Measurements from ENCODE around the gene SPDEF.

Gene SPDEF

DNA sequence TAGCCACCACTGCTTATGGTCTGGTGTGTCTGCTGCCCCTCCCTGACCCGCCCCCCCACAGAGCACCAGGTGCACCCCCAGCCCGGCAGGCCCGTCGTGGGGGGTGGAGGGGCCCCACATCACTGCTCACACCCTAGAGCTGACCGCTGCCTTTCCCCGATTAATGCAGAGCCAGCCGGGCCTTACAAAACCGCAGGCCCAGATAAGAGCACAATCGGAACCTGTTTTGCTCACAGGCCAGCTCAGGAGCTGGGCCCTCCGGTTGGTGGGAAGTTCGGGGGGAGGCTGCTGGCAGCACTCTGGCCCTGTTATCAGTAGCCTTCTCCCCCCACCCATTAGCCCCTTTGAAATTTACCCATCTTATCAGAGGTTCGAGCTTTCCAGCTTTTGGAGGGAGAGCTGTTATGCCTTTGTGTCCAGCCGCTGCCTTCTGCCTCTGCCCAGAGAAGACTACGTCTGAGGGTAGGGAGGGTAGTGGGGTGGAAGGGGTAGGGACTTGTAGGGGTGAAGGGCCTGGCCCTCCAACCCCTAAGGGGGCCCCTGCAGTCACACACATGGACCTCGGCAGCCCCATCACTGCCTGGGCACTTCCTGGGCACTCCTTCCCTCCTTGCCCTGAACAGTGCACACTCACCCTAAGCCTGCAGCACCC, 6.9 kb upstream of the SPDEF start:
- H3K9me3 Mint-ChIP-seq = no peaks in the 10 kb centered on the region
- no peak for DNase-seq (ENCODE audit: low spot score)
- no peaks in the 10 kb centered on the region for H3K27me3 Mint-ChIP-seq (ENCODE audit: low read depth)
- no peak overlapping the region for H3K4me3 Mint-ChIP-seq
- H3K4me1 Mint-ChIP-seq (ENCODE audit: low read depth) = no peaks in the 10 kb centered on the region
- no peaks in the 10 kb centered on the region for H3K36me3 Mint-ChIP-seq (ENCODE audit: low read depth)
- no peak overlapping the region for H3K27ac Mint-ChIP-seq

DNA sequence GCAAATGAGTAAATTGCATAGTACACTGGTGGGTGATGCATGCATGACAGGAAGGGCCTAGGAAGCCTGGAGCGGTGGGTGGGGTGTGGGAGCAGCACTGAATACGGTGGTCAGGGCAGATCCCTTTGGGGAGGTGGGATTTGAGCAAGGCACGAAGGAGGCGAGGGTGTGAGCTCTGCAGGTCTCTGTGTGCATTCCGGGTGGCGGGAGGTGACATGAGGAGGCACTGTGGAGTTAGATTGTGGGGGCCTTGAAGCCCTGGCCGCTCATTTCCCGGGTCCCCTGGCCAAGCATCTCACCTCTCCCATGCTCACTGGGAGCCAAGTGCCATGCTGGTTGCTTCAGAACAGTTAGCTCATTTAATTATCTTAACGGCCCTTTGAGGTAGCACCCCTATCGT, 6.2 kb upstream of the SPDEF start:
- Mint-ChIP-seq H3K4me3 (no peak overlapping the region), H3K4me1 (ENCODE audit: low read depth) (no peaks in the 10 kb centered on the region), H3K27me3 (ENCODE audit: low read depth) (no peaks in the 10 kb centered on the region), H3K9me3 (no peaks in the 10 kb centered on the region), H3K36me3 (ENCODE audit: low read depth) (no peaks in the 10 kb centered on the region), H3K27ac (no peak overlapping the region)
- DNase-seq (ENCODE audit: low spot score) = no peak

DNA sequence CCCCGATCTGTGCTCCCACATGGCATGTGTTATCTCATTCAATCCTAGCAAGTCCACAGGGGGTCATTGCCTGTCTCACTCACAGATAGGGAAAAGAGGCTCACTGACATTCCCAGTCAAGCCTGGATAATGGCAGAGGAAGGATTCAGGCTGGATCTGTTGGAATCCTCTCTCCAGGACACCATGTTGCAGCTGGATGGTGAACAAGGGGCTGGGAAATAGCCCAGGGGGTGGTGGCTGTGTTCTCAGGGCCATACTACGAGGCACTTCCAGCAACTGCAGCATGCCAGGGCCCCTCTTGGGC, 5.0 kb upstream of the SPDEF start:
- no peaks in the 10 kb centered on the region for H3K9me3 Mint-ChIP-seq
- no peaks in the 10 kb centered on the region for H3K36me3 Mint-ChIP-seq (ENCODE audit: low read depth)
- H3K4me1 Mint-ChIP-seq (ENCODE audit: low read depth) = no peaks in the 10 kb centered on the region
- H3K4me3 Mint-ChIP-seq = no peak overlapping the region
- no peaks in the 10 kb centered on the region for H3K27me3 Mint-ChIP-seq (ENCODE audit: low read depth)
- no peak for DNase-seq (ENCODE audit: low spot score)
- H3K27ac Mint-ChIP-seq = no peak overlapping the region

DNA sequence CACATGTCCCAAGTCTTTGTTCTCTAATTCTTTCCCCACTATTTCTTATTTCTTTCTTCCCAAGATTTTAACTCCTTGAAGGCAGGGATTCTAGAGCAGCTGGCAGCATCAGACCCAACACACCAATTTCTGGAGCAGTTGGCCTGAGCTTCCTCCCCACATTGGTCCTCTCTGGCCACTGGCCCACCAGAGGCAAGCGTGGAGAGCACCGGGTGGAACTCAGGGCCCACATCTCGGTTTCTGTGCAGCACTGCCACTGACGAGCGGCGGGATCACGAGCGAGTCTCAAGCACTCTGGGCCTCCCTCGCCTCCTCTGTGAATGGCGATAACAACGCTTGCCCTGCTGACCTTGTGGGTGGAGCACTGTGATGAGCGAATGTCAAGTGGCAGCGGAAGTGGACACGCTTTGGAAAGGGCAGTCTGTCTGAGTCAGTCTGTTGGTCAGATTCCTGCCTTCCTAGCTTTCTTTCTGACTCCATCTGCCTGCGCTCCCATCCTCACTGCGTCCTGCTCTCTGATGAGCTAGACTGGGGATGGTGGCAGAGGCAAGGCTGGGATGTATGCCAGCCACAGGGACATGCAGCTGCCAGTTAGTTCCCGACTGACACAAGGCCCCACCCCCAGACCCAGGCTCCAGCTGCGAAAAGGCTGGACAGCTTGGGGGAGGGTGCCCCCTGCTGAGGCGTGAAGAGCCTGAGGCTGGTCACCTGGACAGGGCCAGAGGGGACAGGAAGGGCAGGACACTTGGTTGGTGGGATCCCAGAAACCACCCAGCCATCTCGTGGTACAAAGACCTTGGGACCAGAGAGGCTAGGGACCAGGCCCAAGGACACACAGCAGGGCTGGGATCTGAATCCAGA, 4.5 kb upstream of the SPDEF start:
- Mint-ChIP-seq H3K27me3 (ENCODE audit: low read depth) (no peaks in the 10 kb centered on the region), H3K4me3 (no peak overlapping the region), H3K27ac (no peak overlapping the region), H3K36me3 (ENCODE audit: low read depth) (no peaks in the 10 kb centered on the region), H3K9me3 (no peaks in the 10 kb centered on the region), H3K4me1 (ENCODE audit: low read depth) (no peaks in the 10 kb centered on the region)
- DNase-seq (ENCODE audit: low spot score) = no peak

DNA sequence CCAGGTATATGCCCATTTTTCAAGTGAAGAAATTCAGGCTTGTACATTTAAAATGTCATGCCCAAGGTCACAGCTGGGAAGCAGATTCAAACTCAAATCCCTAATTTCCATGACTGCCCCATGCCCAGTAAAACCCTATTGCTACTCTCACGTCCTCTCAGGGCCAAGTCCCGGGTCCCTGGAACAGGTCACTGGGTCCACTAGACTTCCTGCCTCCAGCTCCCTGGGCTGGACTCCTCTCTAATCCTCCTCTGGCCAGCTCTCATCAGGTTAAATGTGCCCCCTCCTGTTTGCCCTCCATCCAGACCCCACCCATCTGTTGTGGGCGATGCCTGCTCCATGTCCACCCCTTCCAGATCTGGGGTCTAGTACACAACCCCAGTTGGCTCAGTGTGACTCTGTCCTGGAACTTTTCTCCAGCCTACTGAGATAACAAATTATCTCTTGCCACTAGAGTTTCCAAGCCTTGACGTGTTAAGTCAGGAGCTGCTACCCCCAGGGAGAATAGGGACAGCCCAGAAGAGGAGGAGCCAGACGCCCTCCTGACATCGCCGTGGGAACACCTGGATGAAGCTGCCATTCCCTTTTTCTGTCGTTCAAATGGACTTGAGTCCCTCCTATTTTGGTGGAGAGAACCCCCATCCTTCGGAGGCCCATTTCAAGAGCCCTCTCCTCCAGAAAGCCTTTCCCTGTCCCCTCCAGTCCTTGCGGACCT, 3.7 kb upstream of the SPDEF start:
- no peaks in the 10 kb centered on the region for H3K9me3 Mint-ChIP-seq
- peaks cover 4% of the 10 kb centered on the region for H3K4me1 Mint-ChIP-seq (ENCODE audit: low read depth)
- H3K27ac Mint-ChIP-seq = no peak overlapping the region
- DNase-seq (ENCODE audit: low spot score) = no peak
- no peaks in the 10 kb centered on the region for H3K27me3 Mint-ChIP-seq (ENCODE audit: low read depth)
- H3K4me3 Mint-ChIP-seq = no peak overlapping the region
- H3K36me3 Mint-ChIP-seq (ENCODE audit: low read depth) = no peaks in the 10 kb centered on the region

DNA sequence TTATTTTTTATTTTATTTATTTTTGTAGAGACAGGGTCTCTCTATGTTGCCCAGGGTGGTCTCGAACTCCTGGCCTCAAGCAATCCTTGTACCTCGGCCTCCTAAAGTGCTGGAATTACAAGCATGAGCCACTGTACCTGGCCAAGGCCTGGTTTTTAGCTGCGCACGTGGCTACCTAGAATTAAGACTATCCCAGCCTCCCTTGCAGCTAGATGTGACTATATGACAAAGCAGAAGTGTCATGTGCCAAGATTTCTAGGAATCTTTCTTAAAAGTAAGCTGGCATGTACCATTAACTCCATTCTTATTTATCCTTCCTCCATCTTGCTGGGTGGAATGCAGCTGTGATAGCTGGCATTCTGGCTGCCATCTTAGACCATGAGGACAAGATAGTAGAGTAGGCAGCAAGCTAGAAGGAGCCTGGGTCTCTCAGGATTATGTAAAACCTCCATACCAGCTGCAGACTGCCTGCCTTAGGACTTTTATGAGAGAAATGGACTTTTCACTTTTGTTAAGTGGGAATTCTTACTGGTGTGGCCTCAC, 2.1 kb upstream of the SPDEF start:
- DNase-seq (ENCODE audit: low spot score) = no peak
- H3K9me3 Mint-ChIP-seq = no peaks in the 10 kb centered on the region
- no peaks in the 10 kb centered on the region for H3K36me3 Mint-ChIP-seq (ENCODE audit: low read depth)
- no peak overlapping the region for H3K27ac Mint-ChIP-seq
- peaks cover 13% of the 10 kb centered on the region for H3K4me1 Mint-ChIP-seq (ENCODE audit: low read depth)
- H3K4me3 Mint-ChIP-seq = no peak overlapping the region
- H3K27me3 Mint-ChIP-seq (ENCODE audit: low read depth) = no peaks in the 10 kb centered on the region

DNA sequence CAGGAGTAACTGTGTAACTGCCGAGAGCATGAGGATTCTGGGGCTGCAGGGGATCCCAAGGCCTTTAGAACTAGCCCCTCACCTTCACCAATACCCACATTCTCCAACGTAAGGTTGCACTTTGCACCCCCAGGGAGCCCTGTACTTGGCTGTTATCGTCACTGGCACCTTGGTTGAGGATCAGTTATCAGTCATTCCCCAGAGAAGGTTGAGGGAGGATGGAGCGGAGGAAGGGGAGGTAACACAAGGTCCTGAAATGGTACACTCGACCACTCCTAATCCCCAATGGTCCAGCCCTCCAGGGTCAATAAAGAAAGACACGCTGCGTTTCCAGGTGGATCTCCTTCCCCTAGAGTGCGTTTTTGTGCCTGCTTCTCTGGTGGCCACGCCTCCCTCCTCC, 1.1 kb upstream of the SPDEF start:
- H3K36me3 Mint-ChIP-seq (ENCODE audit: low read depth) = no peaks in the 10 kb centered on the region
- no peak overlapping the region for H3K27ac Mint-ChIP-seq
- no peak for DNase-seq (ENCODE audit: low spot score)
- H3K27me3 Mint-ChIP-seq (ENCODE audit: low read depth) = no peaks in the 10 kb centered on the region
- peaks cover 13% of the 10 kb centered on the region for H3K4me1 Mint-ChIP-seq (ENCODE audit: low read depth)
- H3K9me3 Mint-ChIP-seq = no peaks in the 10 kb centered on the region
- H3K4me3 Mint-ChIP-seq = no peak overlapping the region

DNA sequence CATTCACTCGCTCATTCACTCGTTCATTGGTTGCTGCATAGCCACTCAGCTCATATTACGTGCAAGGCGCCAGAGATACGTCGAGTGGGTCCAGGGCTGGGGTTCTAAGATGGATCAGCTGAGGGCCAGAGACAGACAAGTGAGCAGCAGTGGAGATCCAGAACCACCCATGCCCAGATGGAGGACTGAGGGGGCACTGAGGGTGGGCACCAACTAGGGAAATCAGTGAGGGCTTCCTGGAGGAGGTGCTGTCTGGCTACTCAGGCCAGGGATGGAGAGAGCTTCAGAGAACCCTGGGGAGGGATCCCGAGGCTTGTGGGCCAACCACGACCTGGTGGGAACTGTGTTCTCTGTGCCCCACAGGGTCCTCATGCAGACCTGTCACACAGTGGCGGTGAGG, 364 bp upstream of the SPDEF start:
- no peaks in the 10 kb centered on the region for H3K36me3 Mint-ChIP-seq (ENCODE audit: low read depth)
- DNase-seq (ENCODE audit: low spot score) = no peak
- H3K9me3 Mint-ChIP-seq = no peaks in the 10 kb centered on the region
- no peak overlapping the region for H3K4me3 Mint-ChIP-seq
- no peaks in the 10 kb centered on the region for H3K27me3 Mint-ChIP-seq (ENCODE audit: low read depth)
- no peak overlapping the region for H3K27ac Mint-ChIP-seq
- H3K4me1 Mint-ChIP-seq (ENCODE audit: low read depth) = peaks cover 13% of the 10 kb centered on the region

DNA sequence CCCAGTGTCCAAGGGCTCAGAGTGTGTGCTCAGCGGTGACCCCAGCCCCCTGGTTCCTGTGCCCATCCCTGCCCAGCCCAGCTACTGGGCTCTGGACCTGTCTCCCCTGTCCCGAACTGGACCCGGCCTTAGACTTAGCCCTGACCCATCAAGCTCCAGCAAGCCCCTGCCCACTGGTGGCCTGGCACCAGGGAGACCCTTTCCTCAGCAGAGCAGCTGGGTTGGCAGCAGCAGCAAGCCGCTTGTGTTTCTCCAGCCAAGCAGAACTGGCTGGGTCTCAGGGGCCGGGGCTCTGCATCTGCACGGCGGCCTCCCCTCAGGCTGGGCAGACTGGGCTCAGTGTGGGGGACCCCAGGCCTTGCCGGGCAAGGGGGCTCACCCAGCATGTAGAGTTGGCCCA, 801 bp downstream of the SPDEF start:
- Mint-ChIP-seq H3K27me3 (ENCODE audit: low read depth) (no peaks in the 10 kb centered on the region), H3K36me3 (ENCODE audit: low read depth) (no peaks in the 10 kb centered on the region), H3K27ac (no peak overlapping the region), H3K9me3 (no peaks in the 10 kb centered on the region), H3K4me3 (no peak overlapping the region), H3K4me1 (ENCODE audit: low read depth) (peaks cover 13% of the 10 kb centered on the region)
- DNase-seq (ENCODE audit: low spot score) = no peak

DNA sequence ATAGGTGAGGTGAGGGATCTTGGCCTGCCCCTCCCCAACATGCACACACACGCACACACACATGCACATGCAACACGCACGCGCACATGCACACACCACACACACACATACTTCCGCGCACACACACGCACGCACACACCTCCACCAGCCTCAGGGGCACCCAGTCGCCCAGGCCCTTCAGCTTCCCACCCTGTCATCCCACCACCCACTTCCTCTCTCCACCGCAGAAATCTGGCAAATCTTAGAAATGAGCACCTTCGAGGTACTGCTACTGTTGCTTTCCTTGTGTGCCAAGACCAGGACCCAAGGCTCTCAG, 1.2 kb downstream of the SPDEF start:
- no peak for DNase-seq (ENCODE audit: low spot score)
- Mint-ChIP-seq H3K4me1 (ENCODE audit: low read depth) (peaks cover 13% of the 10 kb centered on the region), H3K4me3 (no peak overlapping the region), H3K36me3 (ENCODE audit: low read depth) (no peaks in the 10 kb centered on the region), H3K9me3 (no peaks in the 10 kb centered on the region), H3K27ac (no peak overlapping the region), H3K27me3 (ENCODE audit: low read depth) (no peaks in the 10 kb centered on the region)

DNA sequence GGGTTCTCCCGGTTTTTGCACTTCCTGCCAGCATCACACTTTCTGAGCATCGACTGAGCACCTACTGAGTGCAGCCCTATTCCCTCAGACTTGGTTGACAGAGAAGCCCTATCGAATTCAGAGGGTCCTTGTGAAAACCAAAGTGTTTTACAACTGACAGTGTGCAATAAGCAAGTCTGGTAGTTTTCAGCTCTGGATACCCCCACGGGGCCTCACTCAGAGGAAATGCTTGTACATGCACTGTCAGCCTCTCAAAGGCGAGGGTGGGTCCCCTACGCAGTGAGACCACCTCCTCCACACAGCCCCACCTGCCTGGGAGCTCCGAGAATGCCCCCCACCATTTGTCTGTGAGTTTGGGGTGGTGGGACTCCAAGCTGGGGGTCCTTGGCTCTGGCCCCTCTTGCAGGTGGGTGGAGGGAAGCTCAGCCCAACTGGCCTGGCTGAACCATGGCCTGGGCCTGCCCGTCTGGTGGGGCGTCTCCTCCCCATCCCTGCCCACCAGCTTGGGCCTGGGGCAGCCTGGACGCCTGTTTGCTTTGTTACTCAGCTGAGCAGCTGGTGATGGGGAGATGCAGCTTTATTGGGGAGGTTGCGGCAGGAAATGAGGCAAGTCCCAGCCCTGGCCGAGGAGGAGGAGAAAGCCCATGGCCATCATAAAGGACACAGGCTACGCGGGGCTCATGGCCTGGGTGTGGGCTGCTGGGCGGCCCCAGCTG, 1.7 kb downstream of the SPDEF start:
- H3K36me3 Mint-ChIP-seq (ENCODE audit: low read depth) = no peaks in the 10 kb centered on the region
- no peak overlapping the region for H3K4me3 Mint-ChIP-seq
- H3K4me1 Mint-ChIP-seq (ENCODE audit: low read depth) = peaks cover 13% of the 10 kb centered on the region
- H3K9me3 Mint-ChIP-seq = no peaks in the 10 kb centered on the region
- no peak overlapping the region for H3K27ac Mint-ChIP-seq
- no peaks in the 10 kb centered on the region for H3K27me3 Mint-ChIP-seq (ENCODE audit: low read depth)
- no peak for DNase-seq (ENCODE audit: low spot score)

DNA sequence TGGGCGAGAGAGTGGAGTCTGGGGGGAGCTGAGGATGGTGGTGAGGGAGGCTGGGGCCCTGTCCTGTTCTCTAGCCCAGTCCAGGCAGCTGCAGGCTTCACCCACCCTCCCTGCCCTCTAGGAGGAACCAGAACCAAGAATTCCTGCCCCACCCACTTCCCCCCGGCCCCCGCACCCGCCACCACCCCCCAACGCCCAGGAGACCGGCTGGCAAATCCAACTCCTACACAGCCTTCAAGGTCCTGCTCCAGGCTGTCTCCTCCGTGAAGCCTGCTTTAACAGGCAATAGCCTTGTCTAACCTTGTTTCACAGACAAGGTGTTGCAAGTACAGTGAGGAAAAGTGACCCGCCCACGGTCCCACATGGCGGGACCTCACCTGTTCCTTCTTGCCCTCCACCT, 2.4 kb downstream of the SPDEF start:
- Mint-ChIP-seq H3K27ac (no peak overlapping the region), H3K4me1 (ENCODE audit: low read depth) (peaks cover 13% of the 10 kb centered on the region), H3K27me3 (ENCODE audit: low read depth) (no peaks in the 10 kb centered on the region), H3K36me3 (ENCODE audit: low read depth) (no peaks in the 10 kb centered on the region), H3K4me3 (no peak overlapping the region), H3K9me3 (no peaks in the 10 kb centered on the region)
- DNase-seq (ENCODE audit: low spot score) = no peak

DNA sequence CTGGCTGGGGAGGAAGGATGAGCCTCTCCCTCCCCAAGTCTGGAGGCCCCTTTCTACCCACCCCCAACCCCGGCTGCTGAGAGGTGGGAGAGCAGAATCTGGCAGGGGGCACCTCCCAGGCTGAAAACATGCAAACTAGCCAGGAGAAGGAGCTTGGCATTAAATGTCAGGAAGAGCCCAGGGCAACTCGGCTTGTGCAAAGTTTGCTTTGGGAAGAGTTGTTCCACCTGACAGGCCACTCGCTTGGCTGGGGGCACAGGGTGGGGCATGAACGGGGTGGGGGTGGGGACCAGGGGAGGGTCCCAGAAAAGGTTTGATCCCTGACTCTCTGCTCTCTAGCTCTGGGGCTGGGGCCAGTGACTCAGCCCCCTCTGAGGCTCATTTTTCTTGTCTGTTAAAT, 3.0 kb downstream of the SPDEF start:
- no peak overlapping the region for H3K4me3 Mint-ChIP-seq
- DNase-seq (ENCODE audit: low spot score) = no peak
- no peaks in the 10 kb centered on the region for H3K36me3 Mint-ChIP-seq (ENCODE audit: low read depth)
- H3K4me1 Mint-ChIP-seq (ENCODE audit: low read depth) = peaks cover 13% of the 10 kb centered on the region
- no peaks in the 10 kb centered on the region for H3K27me3 Mint-ChIP-seq (ENCODE audit: low read depth)
- H3K27ac Mint-ChIP-seq = no peak overlapping the region
- H3K9me3 Mint-ChIP-seq = no peaks in the 10 kb centered on the region

DNA sequence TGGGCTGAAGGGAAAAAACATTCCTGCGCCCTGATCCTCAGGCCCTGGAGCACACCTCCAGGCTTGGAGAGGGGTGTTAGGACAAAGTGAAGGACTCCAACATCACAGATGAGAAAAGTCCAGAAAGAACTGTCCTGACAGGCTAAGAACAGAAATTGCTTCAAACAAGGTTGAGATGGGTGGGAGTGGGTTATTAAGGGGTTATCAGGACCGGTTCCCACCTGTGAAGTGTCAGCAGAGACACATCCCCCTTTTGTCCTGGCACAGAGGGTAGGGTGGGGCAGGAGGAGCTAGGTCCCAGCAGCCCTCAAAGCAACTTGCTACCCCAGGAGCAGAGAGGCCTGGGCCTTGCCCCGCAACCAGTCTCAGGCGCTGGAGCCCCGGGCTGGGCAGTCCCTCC, 3.5 kb downstream of the SPDEF start:
- H3K27me3 Mint-ChIP-seq (ENCODE audit: low read depth) = no peaks in the 10 kb centered on the region

More for the DNA sequence above, 3.5 kb downstream of the SPDEF start:
- no peaks in the 10 kb centered on the region for H3K9me3 Mint-ChIP-seq
- H3K36me3 Mint-ChIP-seq (ENCODE audit: low read depth) = no peaks in the 10 kb centered on the region
- no peak overlapping the region for H3K4me3 Mint-ChIP-seq
- H3K27ac Mint-ChIP-seq = no peak overlapping the region
- H3K4me1 Mint-ChIP-seq (ENCODE audit: low read depth) = peaks cover 13% of the 10 kb centered on the region
- no peak for DNase-seq (ENCODE audit: low spot score)

Data from T-helper 2 cell treated with Interferon-gamma antibody and Interleukin-4, amounts not matched to agents 5 μg/mL and 100 μg/mL, for 36 hours (primary cell).